Measurements from ENCODE around the gene LTA4H.

DNA sequence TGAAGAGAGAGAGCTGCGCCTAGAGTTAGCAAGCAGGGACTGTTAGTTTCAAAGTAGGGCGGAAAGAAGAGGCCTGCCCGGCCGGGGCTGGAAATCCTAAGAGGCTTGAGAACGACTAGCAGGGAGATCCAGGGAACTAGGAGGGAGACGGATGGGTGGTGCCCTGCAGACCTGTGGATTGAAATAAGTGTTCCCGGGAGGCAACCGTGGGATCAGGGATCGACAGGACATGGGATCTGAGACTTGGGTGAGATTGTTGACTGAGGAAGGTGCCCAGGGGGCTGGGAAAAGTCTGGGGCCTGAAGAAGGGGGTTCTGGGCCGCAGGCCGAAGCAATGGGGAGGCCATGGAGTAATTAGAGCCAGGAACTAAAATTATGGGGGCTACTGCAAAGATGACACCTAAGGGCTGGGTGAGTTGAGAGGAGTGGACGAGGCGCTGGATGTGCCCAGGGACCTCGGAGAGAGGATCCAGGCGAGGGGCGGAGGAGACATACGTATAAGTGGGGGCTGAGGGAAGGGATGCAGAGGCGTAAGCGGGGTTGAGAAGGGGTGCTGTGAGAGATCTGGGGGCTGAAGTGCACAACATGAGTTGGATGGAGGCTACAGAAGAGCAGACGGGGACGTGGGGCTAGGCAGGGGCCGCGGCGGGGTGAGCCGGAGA lies 635 bp downstream of the LTA4H start:
- TF ChIP-seq, protein P1, sequence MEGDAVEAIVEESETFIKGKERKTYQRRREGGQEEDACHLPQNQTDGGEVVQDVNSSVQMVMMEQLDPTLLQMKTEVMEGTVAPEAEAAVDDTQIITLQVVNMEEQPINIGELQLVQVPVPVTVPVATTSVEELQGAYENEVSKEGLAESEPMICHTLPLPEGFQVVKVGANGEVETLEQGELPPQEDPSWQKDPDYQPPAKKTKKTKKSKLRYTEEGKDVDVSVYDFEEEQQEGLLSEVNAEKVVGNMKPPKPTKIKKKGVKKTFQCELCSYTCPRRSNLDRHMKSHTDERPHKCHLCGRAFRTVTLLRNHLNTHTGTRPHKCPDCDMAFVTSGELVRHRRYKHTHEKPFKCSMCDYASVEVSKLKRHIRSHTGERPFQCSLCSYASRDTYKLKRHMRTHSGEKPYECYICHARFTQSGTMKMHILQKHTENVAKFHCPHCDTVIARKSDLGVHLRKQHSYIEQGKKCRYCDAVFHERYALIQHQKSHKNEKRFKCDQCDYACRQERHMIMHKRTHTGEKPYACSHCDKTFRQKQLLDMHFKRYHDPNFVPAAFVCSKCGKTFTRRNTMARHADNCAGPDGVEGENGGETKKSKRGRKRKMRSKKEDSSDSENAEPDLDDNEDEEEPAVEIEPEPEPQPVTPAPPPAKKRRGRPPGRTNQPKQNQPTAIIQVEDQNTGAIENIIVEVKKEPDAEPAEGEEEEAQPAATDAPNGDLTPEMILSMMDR (IDR thresholded peaks at IDR 0.05; ENCODE audit: low read length), result no peak
- TF ChIP-seq EZH2 (optimal IDR thresholded peaks at IDR 0.05; ENCODE audit: low read depth, low read length), result no peak
- TF ChIP-seq EZH2phosphoT487 (IDR thresholded peaks at IDR 0.05; ENCODE audit: low read length), result no peak

Measured in MM.1S (cell line).